22Rv1 (cell line): ENCODE data around the gene GPN1.
"Not testable (repeated sequence)": the region's sequence is repeated elsewhere in the genome, so short reads cannot be mapped to it uniquely, and the experiment has no call there.

Source experiments
- H3K27ac ChIP-seq: fragments of 450-650 bp; 2 replicates; pipeline ENCODE4 v1.5.1; 2017
- CTCF ChIP-seq: fragments of 450-650 bp; IDR thresholded peaks from 2 replicates; pipeline ENCODE4 v1.5.1; 2017; ENCODE audit warnings: mild to moderate bottlenecking
- ZFX ChIP-seq: fragments of 450-650 bp; IDR thresholded peaks from 2 replicates; pipeline ENCODE4 v1.6.1; 2017; ENCODE audit warnings: antibody characterized with exemption, borderline replicate concordance

The GPN1 gene

GRCh38 chr2:27587025-27587424 is 41.8 kb upstream of the GPN1 start:
- no peak for TF ChIP-seq ZFX
- no peak for TF ChIP-seq CTCF
- no peak overlapping the region for H3K27ac ChIP-seq

- H3K27ac ChIP-seq = no peak overlapping the region
- TF ChIP-seq CTCF (no peak), ZFX (no peak)
Measured at GRCh38 chr2:27588308-27588707, 40.5 kb upstream of the GPN1 start.

DNA sequence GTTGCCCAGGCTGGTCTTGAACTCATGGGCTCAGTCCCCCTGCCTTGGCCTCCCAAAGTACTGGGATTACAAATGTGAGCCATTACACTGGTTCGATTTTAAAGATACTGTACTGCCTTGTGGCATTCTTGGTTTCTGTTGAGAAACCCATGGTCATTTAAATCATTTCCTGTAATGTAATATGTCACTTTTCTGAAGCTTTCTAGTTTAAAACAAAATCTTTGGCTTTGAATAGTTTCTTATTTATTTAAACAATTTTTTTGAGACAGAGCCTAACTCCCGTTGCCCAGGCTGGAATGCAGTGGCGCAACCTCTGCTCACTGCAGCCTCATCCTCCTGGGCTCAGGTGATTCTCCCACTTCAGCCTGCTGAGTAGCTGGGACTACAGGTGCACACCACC is 37.1 kb upstream of the GPN1 start:
- no peak overlapping the region for H3K27ac ChIP-seq
- no peak for TF ChIP-seq CTCF
- no peak for TF ChIP-seq ZFX

DNA sequence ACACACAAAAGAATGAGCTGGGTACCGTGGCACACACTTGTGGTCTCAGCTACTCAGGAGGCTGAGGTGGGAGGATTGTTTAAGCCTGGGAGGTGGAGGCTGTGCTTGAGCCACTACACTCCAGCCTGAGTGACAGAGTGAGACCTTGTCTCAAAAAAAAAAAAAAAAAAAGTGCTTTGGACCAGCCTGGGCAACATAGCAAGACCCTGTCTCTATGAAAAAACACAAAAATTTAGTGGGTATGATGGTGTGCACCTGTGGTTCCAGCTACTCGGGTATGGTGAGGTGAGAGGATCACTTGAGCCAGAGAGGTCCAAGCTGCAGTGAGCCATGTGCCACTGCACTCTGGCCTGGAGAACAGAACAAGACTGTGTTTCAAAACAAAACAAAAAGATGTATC is 35.6 kb upstream of the GPN1 start:
- TF ChIP-seq ZFX (no peak), CTCF (no peak)
- H3K27ac ChIP-seq = no peak overlapping the region

DNA sequence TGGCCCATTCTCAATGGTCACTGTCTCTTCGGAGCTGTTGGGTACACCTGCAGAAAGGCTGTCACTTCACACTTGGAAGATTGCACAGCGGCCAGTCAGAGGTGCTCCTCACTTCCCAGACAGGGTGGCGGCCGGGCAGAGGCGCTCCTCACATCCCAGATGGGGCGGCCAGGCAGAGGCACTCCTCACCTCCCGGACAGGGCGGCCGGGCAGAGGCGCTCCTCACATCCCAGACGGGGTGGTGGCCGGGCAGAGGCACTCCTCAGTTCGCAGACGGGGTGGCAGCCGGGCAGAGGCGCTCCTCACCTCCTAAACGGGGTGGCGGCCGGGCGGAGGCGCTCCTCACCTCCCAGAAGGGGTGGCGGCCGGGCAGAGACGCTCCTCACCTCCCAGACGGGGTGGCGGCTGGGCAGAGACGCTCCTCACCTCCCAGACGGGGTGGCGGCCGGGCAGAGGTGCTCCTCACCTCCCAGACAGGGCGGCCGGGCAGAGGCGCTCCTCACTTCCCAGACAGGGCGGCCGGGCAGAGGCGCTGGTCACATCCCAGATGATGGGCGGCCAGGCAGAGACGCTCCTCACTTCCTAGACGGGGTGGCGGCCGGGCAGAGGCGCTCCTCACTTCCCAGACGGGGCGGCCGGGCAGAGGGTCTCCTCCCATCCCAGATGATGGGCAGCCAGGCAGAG is 34.7 kb upstream of the GPN1 start:
- not testable (repeated sequence) for H3K27ac ChIP-seq

- H3K27ac ChIP-seq = not testable (repeated sequence)
Measured at GRCh38 chr2:27595412-27595811, 33.4 kb upstream of the GPN1 start.

GRCh38 chr2:27596627-27597026 is 32.2 kb upstream of the GPN1 start:
- H3K27ac ChIP-seq = peak overlapping the region; percentile 32; the same call in 1 of the 2 replicates
- no peak for TF ChIP-seq CTCF
- no peak for TF ChIP-seq ZFX

- no peak overlapping the region for H3K27ac ChIP-seq
- no peak for TF ChIP-seq ZFX
- no peak for TF ChIP-seq CTCF
Measured at GRCh38 chr2:27606611-27607010, 22.2 kb upstream of the GPN1 start.
